K562 (cell line): ENCODE data around the gene OSBPL7. TPM values are rescaled to one million over a fixed set of nuclear protein-coding genes. Genes with fewer than 3 reads are reported as not detected.

ENCODE experiments used
- AFF4 ChIP-seq: sonication (generic); formaldehyde crosslinking; IDR thresholded peaks from 2 replicates; pipeline ENCODE4 v1.8.0; 2023; ENCODE audit warnings: mild to moderate bottlenecking, missing genetic modification reagents
- CHAMP1 ChIP-seq: fragments of 450-650 bp; IDR thresholded peaks from 2 replicates; pipeline ENCODE4 v1.6.1; 2016; ENCODE audit warnings: mild to moderate bottlenecking
- GTF2F1 ChIP-seq: IDR thresholded peaks from 2 replicates; pipeline ENCODE4 v1.6.1; 2011; ENCODE audit warnings: low read depth, low read length, improper control_type of control experiment
- MAX ChIP-seq: sonication (generic); formaldehyde crosslinking; IDR thresholded peaks from 2 replicates; pipeline ENCODE4 v1.9.0; 2022; ENCODE audit warnings: mild to moderate bottlenecking, missing genetic modification reagents
- NFRKB ChIP-seq: fragments of 450-650 bp; IDR thresholded peaks from 2 replicates; pipeline ENCODE4 v1.6.1; 2016; ENCODE audit warnings: low read depth
- PATZ1 ChIP-seq: fragments of 250-450 bp; sonication (Bioruptor Pico); IDR thresholded peaks from 2 replicates; pipeline ENCODE4 v1.5.0; 2020; ENCODE audit warnings: mild to moderate bottlenecking, borderline replicate concordance
- PPARD ChIP-seq: fragments of 250-450 bp; sonication (Bioruptor Pico); IDR thresholded peaks from 2 replicates; pipeline ENCODE4 v1.8.0; 2022; ENCODE audit warnings: inconsistent platforms, mild to moderate bottlenecking, moderate library complexity
- SAFB2 ChIP-seq: fragments of 200-400 bp; formaldehyde crosslinking; IDR thresholded peaks from 2 replicates; pipeline ENCODE4 v1.6.1; 2018; ENCODE audit warnings: borderline replicate concordance, low read length, low read depth, moderate library complexity; ENCODE audit not compliant: severe bottlenecking
- STAT5B ChIP-seq: fragments of 250-450 bp; sonication (Bioruptor Pico); IDR thresholded peaks from 2 replicates; pipeline ENCODE4 v1.8.0; 2021; ENCODE audit warnings: mild to moderate bottlenecking, inconsistent platforms
- THAP7 ChIP-seq: fragments of 250-450 bp; sonication (Bioruptor Pico); IDR thresholded peaks from 2 replicates; pipeline ENCODE4 v1.5.0; 2021
- ZBTB2 ChIP-seq: fragments of 450-650 bp; IDR thresholded peaks from 2 replicates; pipeline ENCODE4 v1.6.1; 2016; ENCODE audit warnings: antibody characterized with exemption
- ZNF778 ChIP-seq: fragments of 450-650 bp; formaldehyde crosslinking; IDR thresholded peaks from 2 replicates; pipeline ENCODE4 v1.4.0; 2020; ENCODE audit warnings: mild to moderate bottlenecking, moderate library complexity
- polyA plus RNA-seq, 8 experiments: library from polyadenylated mRNA; depleted of rRNA in 4 of 8; stranded (reverse) in 5 of 8; unstranded in 3 of 8; fragments of >200 nt; fragmentation: Nextera tagmentation in 2 of 8; fragmentation: Illumina TruSeq in 1 of 8; extraction: Ambion mirVana in 2 of 8; extraction: Trizol in 1 of 8; gene quantifications; 2 replicates each; pipeline versions ENCODE4 v1.2.1 to v1.2.3, GENCODE V29; 2011 to 2014; ENCODE audit warnings: inconsistent platforms in 1 of 8, missing spikeins in 1 of 8
- total RNA-seq, 7 experiments: library from RNA; depleted of rRNA in 6 of 7; stranded (reverse); fragments of >200 nt in 6 of 7; fragmentation: Illumina TruSeq in 2 of 7; extraction: Trizol in 2 of 7; gene quantifications; 2 replicates each; pipeline versions ENCODE4 v1.2.1 to v1.2.3, GENCODE V29; 2011 to 2021; ENCODE audit warnings: low replicate concordance in 1 of 7

Gene OSBPL7
- total and polyA plus RNA-seq, 9 of the 15 experiments (the other 6 are each of a cell fraction or from before 2014, with no cell fraction given): 0.32 to 11.9 (median 5.8) TPM

- TF ChIP-seq CHAMP1 (peak; percentile 97), NFRKB (0 out of 2 replicates have a peak, but pooled peaks have one; percentile 46), AFF4 (CRISPR knock-in tag) (0 out of 2 replicates have a peak, but pooled peaks have one; percentile 44), ZBTB2 (peak; percentile 77; the same call in 1 of the 2 replicates), PPARD (CRISPR knock-in tag) (no peak), GTF2F1 (no peak), PATZ1 (CRISPR knock-in tag) (no peak), ZNF778 (CRISPR knock-in tag) (no peak), THAP7 (CRISPR knock-in tag) (no peak), SAFB2 (no peak), STAT5B (no peak), MAX (CRISPR knock-in tag) (no peak)
Measured at GRCh38 chr17:47866941-47867340, 45.3 kb upstream of the OSBPL7 start (continued).
